HG03565 (cell line): Measurements from ENCODE around the gene ANXA6.

Experiments
- ATAC-seq: cut with Tn5 transposase; IDR thresholded peaks from one replicate; pipeline ENCODE4 v1.9.1; 2021; ENCODE audit warnings: mild to moderate bottlenecking, moderate library complexity; ENCODE audit not compliant: unreplicated experiment

The ANXA6 gene

GRCh38 chr5:151085517-151086041, 72.0 kb downstream of the ANXA6 start:
- ATAC-seq = no peak

DNA sequence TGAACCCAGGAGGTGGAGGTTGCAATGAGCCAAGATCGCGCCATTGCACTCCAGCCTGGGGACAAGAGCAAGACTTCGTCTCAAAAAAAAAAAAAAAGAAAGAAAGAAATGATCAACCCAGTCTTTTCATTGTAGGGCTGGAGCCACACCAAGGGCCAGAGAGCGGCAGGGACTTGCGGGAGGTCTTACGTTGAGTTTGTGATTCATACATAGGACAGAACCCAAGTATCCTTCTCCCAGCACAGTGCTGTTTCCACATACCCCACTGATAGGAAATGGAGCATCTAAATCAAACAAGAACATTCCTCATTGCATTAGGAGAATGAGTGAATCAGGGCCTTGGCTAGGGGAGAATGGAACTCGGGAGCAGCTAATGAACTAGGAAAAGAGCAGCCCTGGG, 73.2 kb downstream of the ANXA6 start:
- no peak for ATAC-seq

GRCh38 chr5:151083081-151083676, 74.4 kb downstream of the ANXA6 start:
- ATAC-seq = no peak

GRCh38 chr5:151082282-151082902, 75.2 kb downstream of the ANXA6 start:
- no peak for ATAC-seq

DNA sequence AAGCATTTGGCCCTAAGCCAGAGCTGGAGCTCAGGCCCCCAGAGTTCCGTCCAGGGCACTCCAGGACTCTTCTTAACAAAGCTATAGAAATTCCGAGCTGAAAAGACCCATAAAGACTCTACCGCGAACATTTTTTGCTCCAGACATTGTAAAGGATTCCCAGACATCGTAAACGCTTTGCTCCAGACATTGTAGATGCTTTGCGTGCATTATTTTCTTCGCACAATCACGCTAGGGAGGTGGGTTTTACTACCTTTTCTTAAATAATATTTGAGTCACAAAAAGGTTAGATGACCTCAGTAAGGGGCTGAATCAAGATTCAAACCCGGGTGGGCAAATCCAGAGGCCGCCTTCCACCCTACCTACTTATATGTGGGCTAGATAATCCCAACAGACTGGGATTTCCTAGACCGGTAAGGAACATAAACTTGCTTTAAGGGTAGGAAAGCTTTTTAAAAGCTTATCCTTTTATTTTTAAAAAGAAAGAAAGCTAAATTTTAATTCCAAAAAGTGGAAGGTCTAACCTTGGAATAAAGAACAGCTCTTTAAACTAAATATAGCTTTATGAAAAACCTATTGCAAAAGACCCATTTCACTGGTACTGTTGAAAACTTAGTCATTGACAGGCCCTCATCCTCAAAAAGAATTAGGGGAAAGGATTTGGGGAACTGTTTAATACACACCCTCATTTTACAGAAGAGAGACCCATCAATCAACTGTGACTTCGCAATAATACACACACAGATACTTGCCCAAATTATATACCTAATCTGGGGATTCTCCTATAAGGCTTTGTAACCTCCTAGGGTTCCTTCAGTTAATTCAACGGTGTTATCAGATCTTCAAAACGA, 75.9 kb downstream of the ANXA6 start:
- no peak for ATAC-seq

DNA sequence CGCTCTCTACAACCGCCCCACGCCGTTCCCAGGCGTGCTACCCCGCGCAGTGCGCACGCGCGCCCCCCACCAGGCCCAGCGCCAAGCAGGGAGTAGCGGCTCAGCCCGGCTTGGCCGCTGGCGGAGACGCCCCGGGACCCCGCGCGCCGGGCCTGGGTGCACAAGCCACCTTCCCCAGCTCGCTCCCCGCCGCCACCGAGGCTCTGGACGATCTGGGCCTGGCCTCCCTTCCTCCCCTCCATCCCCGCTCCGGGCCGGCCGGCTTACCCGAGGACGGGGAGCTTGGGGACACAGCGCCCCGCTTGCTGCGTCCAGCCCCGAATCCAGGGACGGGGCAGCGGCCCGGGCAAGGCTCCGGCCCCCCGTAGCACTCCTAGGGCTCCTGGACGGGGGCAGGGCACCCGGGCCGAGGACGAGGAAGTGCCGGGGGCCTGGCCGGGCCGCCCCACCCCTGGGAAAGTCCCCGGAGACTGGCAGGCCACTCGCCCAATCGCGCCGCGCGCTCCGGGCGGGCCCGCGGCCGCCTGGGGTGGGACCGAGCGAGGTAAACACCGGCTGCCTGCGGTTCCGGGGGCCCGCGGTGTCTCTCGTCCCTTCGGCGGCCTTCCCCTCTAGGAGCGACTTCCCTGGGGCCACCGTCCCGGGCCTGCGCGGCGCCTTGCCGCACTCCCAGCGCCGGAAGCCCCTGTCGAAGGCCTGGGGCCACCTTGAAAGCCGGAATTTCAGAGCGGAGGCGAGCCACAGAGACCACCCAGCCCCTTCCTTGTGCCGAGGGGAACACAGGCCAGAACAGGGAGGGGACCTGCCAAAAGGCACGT, 76.8 kb downstream of the ANXA6 start, which contains the start of gene TNIP1:
Gene TNIP1, minus strand, starts transcription at position 422 of the 818 bp plus-strand sequence. CDS start 15,939 bp downstream, outside the sequence.
- ATAC-seq = peak; percentile 66

DNA sequence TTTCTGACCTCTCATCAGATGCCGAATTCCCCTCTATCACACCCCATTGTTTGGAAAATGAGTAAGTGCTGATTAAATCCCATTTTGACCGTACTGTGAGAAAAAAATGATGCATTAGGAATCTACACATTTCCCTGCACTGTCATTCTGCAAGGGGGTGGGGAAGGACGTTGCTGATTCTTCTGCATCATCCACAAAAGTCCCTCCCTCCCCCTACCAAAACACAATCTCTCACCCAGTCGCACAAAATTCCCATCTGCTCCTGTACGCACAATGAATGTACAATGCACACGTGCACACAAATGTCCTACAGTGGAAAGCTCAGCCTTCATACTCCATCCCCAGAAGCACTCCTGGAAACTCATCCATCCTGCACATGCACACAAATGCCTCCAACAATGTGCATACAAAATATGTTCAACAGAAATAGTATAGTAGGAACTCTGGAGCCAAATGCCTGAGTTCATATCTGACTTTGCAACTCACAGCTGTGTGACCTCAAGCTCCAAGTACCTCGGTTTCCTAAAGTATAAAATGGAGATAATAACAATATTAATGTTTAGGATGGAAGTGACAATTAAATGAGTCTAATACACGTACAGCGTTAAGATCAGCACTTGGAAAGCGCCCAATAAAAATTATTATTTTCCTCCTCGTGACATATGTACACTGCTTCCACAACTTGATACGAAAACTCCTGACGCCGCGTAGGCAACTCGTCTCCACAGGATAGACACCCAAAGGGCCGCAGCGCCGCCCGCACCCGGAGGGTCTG, 77.6 kb downstream of the ANXA6 start:
- no peak for ATAC-seq

DNA sequence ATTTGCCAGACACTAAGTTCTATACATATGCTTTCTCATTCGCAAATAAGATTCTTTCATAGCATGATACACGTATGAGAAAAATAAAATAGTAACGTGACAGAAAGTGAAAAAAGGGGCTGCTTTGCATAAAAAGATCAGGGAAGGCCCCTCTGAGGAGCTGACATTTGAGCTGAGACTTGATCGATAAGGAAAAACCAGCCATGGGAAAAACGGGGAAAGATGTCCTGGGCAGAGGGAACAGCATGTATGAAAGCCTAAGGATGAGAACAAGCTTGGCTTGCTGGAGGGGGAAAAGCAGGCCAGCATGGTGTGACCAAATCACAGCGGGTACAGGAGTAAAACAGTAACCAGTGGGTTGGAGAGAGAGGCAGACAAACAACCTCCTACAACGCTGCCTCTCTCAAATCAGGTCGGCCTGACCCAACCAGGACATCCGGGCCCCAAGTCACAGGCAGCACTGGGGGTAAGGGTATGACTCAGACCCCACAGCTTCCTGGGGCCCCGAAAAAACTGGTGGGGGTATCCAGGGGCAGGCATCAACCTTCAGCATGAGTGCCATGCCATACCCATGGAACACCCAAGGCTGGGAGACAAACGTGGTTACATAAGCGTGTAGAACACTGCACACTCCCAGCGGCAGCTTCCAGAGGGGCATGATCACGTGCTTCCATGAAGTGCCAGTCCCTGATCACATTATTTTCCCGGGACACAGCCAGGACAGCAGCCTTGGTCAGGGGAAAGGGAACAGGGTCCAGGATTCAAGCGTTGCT, 78.9 kb downstream of the ANXA6 start:
- peak; percentile 31 for ATAC-seq

GRCh38 chr5:151077967-151078366, 79.6 kb downstream of the ANXA6 start:
- ATAC-seq = no peak

DNA sequence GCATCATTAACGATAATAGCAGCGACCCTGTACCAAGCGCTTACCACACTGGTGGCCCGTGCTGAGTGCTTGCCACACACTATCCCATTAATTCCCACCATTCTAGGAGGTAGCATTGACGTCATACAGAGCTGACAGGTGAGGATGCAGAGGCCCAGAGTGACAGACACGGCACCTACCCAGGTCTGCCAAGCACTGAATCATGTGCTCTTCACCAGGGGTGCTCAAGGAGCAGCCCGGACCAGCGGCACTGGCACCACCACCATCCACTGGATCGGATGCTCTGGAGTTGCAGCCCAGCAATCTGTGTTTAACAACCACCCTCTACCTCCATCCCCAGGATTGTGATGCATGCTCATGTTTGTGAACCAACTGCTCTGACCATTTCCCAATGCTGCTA, 80.2 kb downstream of the ANXA6 start:
- ATAC-seq = no peak

DNA sequence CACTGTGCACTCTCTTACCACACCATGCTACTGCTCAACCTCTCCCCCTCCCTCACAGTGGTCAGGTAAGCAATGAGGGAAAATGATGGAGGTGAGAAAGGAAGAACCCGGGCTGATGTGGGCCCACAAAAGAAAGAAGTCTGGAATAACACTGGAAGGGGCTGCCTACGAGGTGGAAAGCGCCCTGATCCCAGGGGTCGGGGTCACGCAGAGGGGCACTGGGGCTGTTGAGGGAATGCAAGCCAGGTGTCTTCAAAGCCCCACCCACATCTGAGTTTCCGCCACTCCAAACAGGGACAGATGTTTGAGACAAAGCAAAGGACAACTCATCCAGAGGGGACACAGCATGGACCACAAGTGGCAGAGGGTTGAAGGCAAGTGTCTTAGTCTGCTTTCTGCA, 81.0 kb downstream of the ANXA6 start:
- ATAC-seq = no peak

DNA sequence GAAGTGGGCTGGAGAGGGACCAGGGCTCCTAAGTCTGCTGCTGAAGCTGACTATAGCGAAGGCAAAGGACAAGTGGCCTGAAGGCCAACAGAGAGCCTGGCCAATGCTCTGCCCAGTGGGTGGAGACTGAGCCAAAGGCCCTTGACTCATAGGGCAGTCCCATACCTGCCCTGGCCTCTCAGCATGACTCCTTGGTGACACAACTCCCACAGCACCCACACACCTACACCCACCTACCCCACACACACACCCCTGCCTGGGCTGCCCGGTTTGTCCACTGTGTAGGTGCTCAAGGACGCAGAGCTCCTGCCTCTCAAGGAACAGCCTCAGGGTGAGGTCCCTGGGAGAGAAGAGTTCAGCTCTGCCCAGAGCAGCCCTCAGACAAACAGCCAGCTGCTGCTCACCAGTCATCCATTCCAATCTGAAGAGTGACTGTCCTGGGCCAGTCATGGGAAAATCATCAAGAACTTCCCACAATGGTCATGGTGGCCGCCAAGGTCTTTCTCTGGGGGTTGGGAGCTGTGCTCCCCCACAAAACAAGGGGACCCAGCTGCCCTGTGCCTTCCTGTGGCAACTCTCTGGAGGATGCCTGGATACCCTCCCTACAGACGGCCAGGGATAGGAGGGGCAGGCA, 81.8 kb downstream of the ANXA6 start:
- no peak for ATAC-seq

DNA sequence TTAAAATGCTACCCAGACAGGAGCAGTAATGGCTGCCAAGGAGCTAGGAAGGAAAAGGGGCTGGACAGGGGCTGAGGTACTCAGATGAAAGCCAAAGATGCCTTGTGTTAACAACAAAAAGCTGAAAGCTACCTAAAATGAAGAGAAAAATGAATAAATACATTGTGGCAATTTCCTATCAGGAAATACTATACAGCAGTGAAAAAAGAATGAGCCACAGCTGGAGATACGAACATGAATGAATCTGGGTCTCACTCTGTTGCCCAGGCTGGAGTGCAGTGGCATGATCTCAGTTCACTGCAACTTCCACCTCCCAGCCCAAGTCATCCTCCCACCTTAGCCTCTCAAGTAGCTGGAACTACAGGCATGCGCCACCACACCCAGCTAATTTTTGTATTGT, 83.0 kb downstream of the ANXA6 start:
- ATAC-seq = no peak

- ATAC-seq = no peak
These were observed 84.3 kb downstream of the ANXA6 start for GRCh38 chr5:151073280-151073679.

DNA sequence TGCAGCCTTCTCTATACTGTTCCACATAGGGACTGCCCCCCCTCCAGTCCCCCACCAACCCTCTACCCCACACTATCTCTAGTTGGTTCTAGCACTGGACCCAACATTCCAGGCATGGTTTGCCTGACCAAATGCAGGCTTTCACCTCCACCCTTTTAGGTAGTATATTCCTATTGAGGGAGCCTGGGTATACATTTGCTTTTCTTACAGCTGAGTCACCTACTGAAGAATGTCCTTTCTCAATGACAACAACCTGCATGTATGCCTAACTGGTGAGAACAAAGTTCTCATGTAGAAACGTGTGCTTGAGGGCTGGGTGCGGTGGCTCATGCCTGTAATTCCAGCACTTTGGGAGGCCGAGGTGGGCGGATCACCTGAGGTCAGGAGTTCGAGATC, 85.0 kb downstream of the ANXA6 start:
- ATAC-seq = no peak

DNA sequence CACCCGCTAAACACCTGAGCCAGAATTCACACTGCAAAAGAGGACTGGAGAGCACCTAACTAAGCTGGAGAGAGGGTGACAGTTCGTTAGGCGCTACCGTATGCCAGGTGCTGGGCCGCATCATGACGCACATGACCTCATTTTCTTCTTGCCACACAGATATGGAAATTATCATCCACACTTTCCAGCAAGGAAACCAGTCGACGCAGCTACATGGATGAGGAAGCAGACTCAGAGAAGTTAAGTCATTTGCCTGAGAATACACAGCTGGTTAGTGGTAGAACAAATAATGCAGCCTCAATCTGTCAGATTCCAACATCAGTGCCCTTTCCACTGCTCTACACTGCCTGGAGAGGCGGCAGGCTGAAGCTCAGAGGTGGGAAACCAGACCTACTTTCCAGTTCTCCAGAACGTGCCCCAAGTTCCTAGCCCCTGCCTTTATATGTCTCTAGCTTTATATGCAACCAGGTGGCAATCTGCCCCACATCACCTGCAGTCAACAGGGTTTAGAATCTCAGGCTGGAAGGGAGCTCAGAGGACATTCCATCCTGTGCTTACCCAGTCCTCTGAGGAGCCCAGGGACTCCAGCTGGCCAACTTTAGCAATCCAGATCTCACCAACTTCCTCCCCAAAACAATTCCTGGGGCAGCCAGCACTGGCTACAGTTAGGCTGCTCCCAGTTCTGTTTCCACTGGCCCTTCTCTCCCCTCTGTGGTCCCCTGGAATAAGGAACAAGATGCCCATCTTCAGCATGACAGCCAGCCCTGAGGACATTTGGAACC, 85.5 kb downstream of the ANXA6 start:
- ATAC-seq = no peak

GRCh38 chr5:151071021-151071420, 86.6 kb downstream of the ANXA6 start:
- ATAC-seq = no peak

DNA sequence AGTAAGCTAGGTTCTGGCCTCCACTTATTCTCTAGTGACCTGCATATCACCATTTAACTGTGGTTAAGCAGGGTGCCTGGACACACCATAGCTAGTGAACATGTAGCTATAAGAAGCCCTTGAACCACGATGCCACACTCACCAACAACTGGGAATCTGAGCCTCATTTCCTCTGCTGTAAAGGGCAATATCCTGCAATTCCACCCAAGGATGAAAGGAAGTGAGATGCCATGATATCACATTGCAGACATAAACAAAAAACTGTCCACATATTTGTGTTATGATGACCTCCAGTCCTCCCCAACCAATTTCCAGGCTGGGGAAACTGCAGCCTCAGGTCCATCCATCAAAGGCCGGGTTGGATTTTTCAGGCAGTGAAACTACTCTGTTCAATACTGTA, 87.1 kb downstream of the ANXA6 start:
- no peak for ATAC-seq
